ENCODE data around the gene SLC9C1. TPM values are rescaled to one million over a fixed set of nuclear protein-coding genes. Genes with fewer than 3 reads are reported as not detected.

Gene SLC9C1
- total and polyA plus RNA-seq, 2 of the 13 experiments (the other 11 are each of a cell fraction or from before 2014, with no cell fraction given), result not detected

GRCh38 chr3:112199622-112200316 is 94.2 kb downstream of the SLC9C1 start:
- no peaks in the 10 kb centered on the region for H4K20me1 ChIP-seq (ENCODE audit: insufficient read depth, low read length)
- H3K36me3 ChIP-seq (replicated peaks in 1 of 2; ENCODE audit: control insufficient read depth in 1 of 2, insufficient read depth in 2 of 2, low read length in 2 of 2), result no peaks in the 10 kb centered on the region
- no peak for ATAC-seq
- CTCF ChIA-PET (ENCODE audit: low intra/inter-chr PET ratio, low total read pairs), result no interaction called here
- in situ Hi-C loops (cut with HindIII; ENCODE audit: extremely low pct_ligation_motif_present, low pct_unique_long_range_greater_than_20kb) (no loop called here), intact Hi-C loops (cut with micrococcal nuclease; ENCODE audit: unreplicated experiment) (no loop called here)
- H3K27ac ChIP-seq (ENCODE audit: extremely low read length, insufficient read depth, low read length), result no peak overlapping the region
- no peaks in the 10 kb centered on the region; a peak in 1 of 5 replicates for H3K27me3 ChIP-seq (ENCODE audit: control insufficient read depth in 1 of 2, insufficient read depth in 2 of 2, low read length in 2 of 2)
- DNase-seq (ENCODE audit: low spot score), result no peak
- TF ChIP-seq ZNF12 (CRISPR knock-in tag; IDR thresholded peaks at IDR 0.05), result no peak
- no peak for TF ChIP-seq HNF1B (CRISPR knock-in tag; IDR thresholded peaks at IDR 0.05)
- no peak for TF ChIP-seq ZNF644 (CRISPR knock-in tag; IDR thresholded peaks at IDR 0.05; ENCODE audit: low read depth)
- TF ChIP-seq ZNF567 (CRISPR knock-in tag; IDR thresholded peaks at IDR 0.05; ENCODE audit: borderline replicate concordance), result no peak
- TF ChIP-seq ATF1 (CRISPR knock-in tag; IDR thresholded peaks at IDR 0.05), result no peak
- TF ChIP-seq ZNF513 (CRISPR knock-in tag; conservative IDR thresholded peaks at IDR 0.05), result no peak
- BruUV-seq (replicated peaks), result no TSS peak
- H3K9ac ChIP-seq (ENCODE audit: insufficient read depth, low read depth, low read length), result no peak overlapping the region
- 19% methylated on average over 5 of the region's 5 CpGs for WGBS (ENCODE audit: low lambda C conversion rate)
- no peak overlapping the region for H3K4me3 ChIP-seq (replicated peaks in 1 of 3; ENCODE audit: insufficient read depth in 1 of 3, low read depth in 2 of 3, low read length in 3 of 3)
- H3K4me2 ChIP-seq (ENCODE audit: low read depth, low read length), result no peak overlapping the region
- H3K79me2 ChIP-seq (ENCODE audit: insufficient read depth, low read length), result no peaks in the 10 kb centered on the region
- FAIRE-seq, result no peak
- POLR2A ChIA-PET, result no interaction called here
- no peaks in the 10 kb centered on the region for H3K4me1 ChIP-seq (ENCODE audit: insufficient read depth, low read length)
- H3K9me3 ChIP-seq (ENCODE audit: low read length), result no peaks in the 10 kb centered on the region
- H2AFZ ChIP-seq (ENCODE audit: low read length), result no peak overlapping the region
